Panc1 (cell line): ENCODE data around the gene MITF. TPM values are rescaled to one million over a fixed set of nuclear protein-coding genes. Genes with fewer than 3 reads are reported as not detected.

Source experiments
- ATAC-seq: fragments of 200-7000 bp; cut with Tn5 transposase; 2 replicates; pipeline ENCODE4 v1.9.1; 2020; ENCODE audit warnings: mild to moderate bottlenecking, moderate library complexity
- BruUV-seq: library from RNA; stranded (reverse); fragments of 400-500 nt; replicated peaks from 2 replicates; lab custom pipeline; 2021; lab: Mats Ljungman, UMichigan
- CTCF ChIA-PET: fragments of 300-600 bp; sonication (Branson Sonifier 250); formaldehyde crosslinking; loops from one replicate; lab custom pipeline; 2022; ENCODE audit warnings: antibody characterized with exemption; lab: Charles Lee
- POLR2A ChIA-PET: fragments of 300-600 bp; sonication (Branson Sonifier 250); formaldehyde crosslinking; loops from one replicate; lab custom pipeline; 2022; ENCODE audit warnings: antibody characterized with exemption; lab: Charles Lee
- DNase-seq: peaks from one replicate; pipeline ENCODE4 v3.0.0-alpha.2; 2010; ENCODE audit warnings: low read depth, low spot score
- H3K27ac ChIP-seq: 2 replicates; pipeline ENCODE4 v1.5.1; 2011; ENCODE audit warnings: mild to moderate bottlenecking, low read length, inconsistent platforms
- H3K27me3 ChIP-seq: fragments of 200-500 bp; sonication (Bioruptor generic); 2 replicates; pipeline ENCODE4 v1.6.0; 2014; ENCODE audit warnings: low read length, inconsistent platforms; ENCODE audit not compliant: control insufficient read depth, insufficient read depth
- H3K36me3 ChIP-seq: fragments of 200-500 bp; sonication (Bioruptor generic); 2 replicates; pipeline ENCODE4 v1.5.1; 2014; ENCODE audit warnings: inconsistent platforms, mild to moderate bottlenecking, low read length, moderate library complexity; ENCODE audit not compliant: control insufficient read depth, insufficient read depth
- H3K4me1 ChIP-seq: 2 replicates; pipeline ENCODE4 v1.5.1; 2011; ENCODE audit warnings: inconsistent platforms, mild to moderate bottlenecking, low read length, moderate library complexity; ENCODE audit not compliant: control insufficient read depth, insufficient read depth
- H3K4me3 ChIP-seq, 2 experiments: 2 replicates each; pipeline ENCODE4 v1.5.1; 2011 to 2012; ENCODE audit warnings: low read depth in 2 of 2, low read length in 2 of 2, mild to moderate bottlenecking in 2 of 2, inconsistent platforms in 1 of 2, moderate library complexity in 1 of 2
- H3K9me3 ChIP-seq: fragments of 200-500 bp; sonication (Bioruptor generic); 2 replicates; pipeline ENCODE4 v1.5.1; 2014; ENCODE audit warnings: low read depth, mild to moderate bottlenecking, inconsistent platforms, low read length, moderate library complexity; ENCODE audit not compliant: control insufficient read depth, insufficient read depth
- POLR2AphosphoS5 ChIP-seq: IDR thresholded peaks from 2 replicates; pipeline ENCODE4 v1.6.1; 2012; ENCODE audit warnings: mild to moderate bottlenecking, low read depth, low read length, moderate library complexity
- SIN3A ChIP-seq: IDR thresholded peaks from 2 replicates; pipeline ENCODE4 v1.6.1; 2012; ENCODE audit warnings: low read depth, mild to moderate bottlenecking, low read length, moderate library complexity, borderline replicate concordance; ENCODE audit not compliant: insufficient read depth
- TCF7L2 ChIP-seq: IDR thresholded peaks from 2 replicates; pipeline ENCODE4 v1.6.1; 2011; ENCODE audit warnings: mild to moderate bottlenecking, low read depth, low read length, inconsistent platforms
- in situ Hi-C: cut with HindIII; loops from 2 replicates; pipeline ENCODE4 v1.10.0; 2016; ENCODE audit warnings: low sequenced_read_pairs, low pct_unique_long_range_greater_than_20kb
- intact Hi-C: fragments of 100-400 bp; cut with micrococcal nuclease; formaldehyde crosslinking; loops from one replicate; pipeline ENCODE4 v1.10.0; 2022; ENCODE audit not compliant: unreplicated experiment
- total RNA-seq: library from RNA; stranded (reverse); gene quantifications from one replicate; pipeline ENCODE4 v1.2.1, GENCODE V29; 2021; ENCODE audit not compliant: unreplicated experiment
- TF ChIP-seq, protein P1 (sequence below), 2 experiments: IDR thresholded peaks; 2 replicates each; pipeline ENCODE4 v1.6.1; 2011 to 2012; ENCODE audit warnings: low read depth in 2 of 2, control low read depth in 1 of 2, low read length in 1 of 2, mild to moderate bottlenecking in 1 of 2, moderate library complexity in 1 of 2; ENCODE audit not compliant: insufficient read depth in 1 of 2
- TF ChIP-seq, protein P2 (sequence below): fragments of 450-650 bp; IDR thresholded peaks from 2 replicates; pipeline ENCODE4 v1.5.1; 2017; ENCODE audit warnings: mild to moderate bottlenecking

Gene MITF
- total RNA-seq, 1 experiment from 2014 or later = 10.8 TPM

DNA sequence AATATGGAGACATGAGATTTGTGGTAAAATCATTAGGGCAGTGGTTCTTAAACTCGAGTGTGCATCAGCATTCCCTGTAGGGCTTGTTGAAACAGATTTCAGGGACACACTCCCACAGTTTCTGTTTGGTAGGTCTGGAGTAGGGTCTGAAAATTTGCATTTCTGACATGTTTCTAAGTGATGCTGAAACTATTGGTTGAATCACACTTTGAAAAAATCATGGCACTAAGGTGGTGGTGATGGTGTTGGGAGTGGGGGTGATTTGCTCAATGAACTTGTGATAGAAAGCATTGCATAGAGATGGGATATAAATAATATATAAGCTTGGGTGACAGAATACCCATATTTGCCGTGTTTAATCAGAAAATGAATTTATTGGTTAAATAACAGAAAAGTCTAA lies 11.3 kb downstream of the MITF start:
- intact Hi-C loops = no loop called here
- Histone ChIP-seq H3K36me3 (no peaks in the 10 kb centered on the region), H3K4me3 (no peak overlapping the region), H3K27ac (no peak overlapping the region), H3K9me3 (no peaks in the 10 kb centered on the region), H3K4me1 (no peaks in the 10 kb centered on the region), H3K27me3 (no peaks in the 10 kb centered on the region)
- no peak for ATAC-seq
- in situ Hi-C loops = no loop called here
- POLR2A ChIA-PET = no interaction called here
- DNase-seq = no peak
- TF ChIP-seq TCF7L2 (no peak), POLR2AphosphoS5 (no peak), SIN3A (no peak)
- TF ChIP-seq, protein P1, sequence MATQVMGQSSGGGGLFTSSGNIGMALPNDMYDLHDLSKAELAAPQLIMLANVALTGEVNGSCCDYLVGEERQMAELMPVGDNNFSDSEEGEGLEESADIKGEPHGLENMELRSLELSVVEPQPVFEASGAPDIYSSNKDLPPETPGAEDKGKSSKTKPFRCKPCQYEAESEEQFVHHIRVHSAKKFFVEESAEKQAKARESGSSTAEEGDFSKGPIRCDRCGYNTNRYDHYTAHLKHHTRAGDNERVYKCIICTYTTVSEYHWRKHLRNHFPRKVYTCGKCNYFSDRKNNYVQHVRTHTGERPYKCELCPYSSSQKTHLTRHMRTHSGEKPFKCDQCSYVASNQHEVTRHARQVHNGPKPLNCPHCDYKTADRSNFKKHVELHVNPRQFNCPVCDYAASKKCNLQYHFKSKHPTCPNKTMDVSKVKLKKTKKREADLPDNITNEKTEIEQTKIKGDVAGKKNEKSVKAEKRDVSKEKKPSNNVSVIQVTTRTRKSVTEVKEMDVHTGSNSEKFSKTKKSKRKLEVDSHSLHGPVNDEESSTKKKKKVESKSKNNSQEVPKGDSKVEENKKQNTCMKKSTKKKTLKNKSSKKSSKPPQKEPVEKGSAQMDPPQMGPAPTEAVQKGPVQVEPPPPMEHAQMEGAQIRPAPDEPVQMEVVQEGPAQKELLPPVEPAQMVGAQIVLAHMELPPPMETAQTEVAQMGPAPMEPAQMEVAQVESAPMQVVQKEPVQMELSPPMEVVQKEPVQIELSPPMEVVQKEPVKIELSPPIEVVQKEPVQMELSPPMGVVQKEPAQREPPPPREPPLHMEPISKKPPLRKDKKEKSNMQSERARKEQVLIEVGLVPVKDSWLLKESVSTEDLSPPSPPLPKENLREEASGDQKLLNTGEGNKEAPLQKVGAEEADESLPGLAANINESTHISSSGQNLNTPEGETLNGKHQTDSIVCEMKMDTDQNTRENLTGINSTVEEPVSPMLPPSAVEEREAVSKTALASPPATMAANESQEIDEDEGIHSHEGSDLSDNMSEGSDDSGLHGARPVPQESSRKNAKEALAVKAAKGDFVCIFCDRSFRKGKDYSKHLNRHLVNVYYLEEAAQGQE (IDR thresholded peaks at IDR 0.05; ENCODE audit: insufficient read depth in 1 of 2, low read depth in 2 of 2, low read length in 1 of 2) = no peak
- TF ChIP-seq, protein P2, sequence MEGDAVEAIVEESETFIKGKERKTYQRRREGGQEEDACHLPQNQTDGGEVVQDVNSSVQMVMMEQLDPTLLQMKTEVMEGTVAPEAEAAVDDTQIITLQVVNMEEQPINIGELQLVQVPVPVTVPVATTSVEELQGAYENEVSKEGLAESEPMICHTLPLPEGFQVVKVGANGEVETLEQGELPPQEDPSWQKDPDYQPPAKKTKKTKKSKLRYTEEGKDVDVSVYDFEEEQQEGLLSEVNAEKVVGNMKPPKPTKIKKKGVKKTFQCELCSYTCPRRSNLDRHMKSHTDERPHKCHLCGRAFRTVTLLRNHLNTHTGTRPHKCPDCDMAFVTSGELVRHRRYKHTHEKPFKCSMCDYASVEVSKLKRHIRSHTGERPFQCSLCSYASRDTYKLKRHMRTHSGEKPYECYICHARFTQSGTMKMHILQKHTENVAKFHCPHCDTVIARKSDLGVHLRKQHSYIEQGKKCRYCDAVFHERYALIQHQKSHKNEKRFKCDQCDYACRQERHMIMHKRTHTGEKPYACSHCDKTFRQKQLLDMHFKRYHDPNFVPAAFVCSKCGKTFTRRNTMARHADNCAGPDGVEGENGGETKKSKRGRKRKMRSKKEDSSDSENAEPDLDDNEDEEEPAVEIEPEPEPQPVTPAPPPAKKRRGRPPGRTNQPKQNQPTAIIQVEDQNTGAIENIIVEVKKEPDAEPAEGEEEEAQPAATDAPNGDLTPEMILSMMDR = no peak
- no TSS peak for BruUV-seq
- CTCF ChIA-PET = no interaction called here

DNA sequence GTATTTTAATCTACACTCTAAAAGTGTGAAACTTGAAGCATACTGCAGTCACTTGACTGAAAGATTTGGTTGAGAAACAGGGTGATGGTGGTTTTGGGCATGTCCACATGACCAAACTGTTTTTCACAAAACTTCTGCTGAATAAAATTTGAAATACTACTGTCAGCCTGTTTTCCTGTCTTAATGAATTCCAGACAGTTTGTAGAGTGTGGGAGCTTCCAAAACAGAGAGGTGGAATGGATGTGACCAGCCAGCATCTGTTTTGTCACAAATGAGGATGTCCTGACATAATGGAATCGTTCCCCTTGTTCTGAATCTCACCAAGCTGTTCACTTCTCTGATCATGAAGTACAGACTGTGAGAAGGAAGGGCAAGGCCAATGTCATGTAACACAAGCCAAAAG lies 11.8 kb downstream of the MITF start:
- TF ChIP-seq POLR2AphosphoS5 (no peak), SIN3A (no peak), TCF7L2 (no peak)
- TF ChIP-seq, protein P1 (IDR thresholded peaks at IDR 0.05; ENCODE audit: insufficient read depth in 1 of 2, low read depth in 2 of 2, low read length in 1 of 2) = no peak
- ChIA-PET POLR2A (interaction anchor here (0.7 kb wide), 1 partner anchor 1881 kb away, joined by 4 read pairs; no protein-coding TSS in a partner anchor), CTCF (interaction anchor here (0.7 kb wide), 1 partner anchor 57 kb away, joined by 8 read pairs; no protein-coding TSS in a partner anchor)
- Histone ChIP-seq H3K27ac (no peak overlapping the region), H3K9me3 (no peaks in the 10 kb centered on the region), H3K4me3 (no peak overlapping the region), H3K27me3 (no peaks in the 10 kb centered on the region), H3K4me1 (no peaks in the 10 kb centered on the region), H3K36me3 (no peaks in the 10 kb centered on the region)
- DNase-seq = no peak
- ATAC-seq = no peak
- BruUV-seq = no TSS peak
- in situ Hi-C loops = no loop called here
- intact Hi-C loops = no loop called here
